ENCODE measurements around the gene KRT77. TPM values are rescaled to one million over a fixed set of nuclear protein-coding genes. Genes with fewer than 3 reads are reported as not detected.

KRT77 gene
- polyA plus RNA-seq, 1 donor from 2014 or later: not detected

GRCh38 chr12:52689936-52690335, 13.4 kb downstream of the KRT77 start:
- H3K27ac ChIP-seq (ENCODE audit: low read length): no peak overlapping the region
- no peaks in the 10 kb centered on the region for H3K36me3 ChIP-seq (ENCODE audit: insufficient read depth, low read length)
- H4K20me1 ChIP-seq (ENCODE audit: insufficient read depth): no peaks in the 10 kb centered on the region
- no peak overlapping the region for H3K9ac ChIP-seq (ENCODE audit: low read length)
- no peak overlapping the region for H3K4me2 ChIP-seq (ENCODE audit: low read length)
- TF ChIP-seq EP300 (conservative IDR thresholded peaks at IDR 0.05; ENCODE audit: poor library complexity, severe bottlenecking) (no peak), POLR2AphosphoS5 (IDR thresholded peaks at IDR 0.05) (no peak), EZH2 (IDR thresholded peaks at IDR 0.05; ENCODE audit: borderline replicate concordance, insufficient read depth, low read length, poor library complexity, severe bottlenecking) (no peak), REST (IDR thresholded peaks at IDR 0.05; ENCODE audit: borderline replicate concordance) (no peak), RAD21 (conservative IDR thresholded peaks at IDR 0.05) (no peak), TAF1 (IDR thresholded peaks at IDR 0.05; ENCODE audit: low read depth) (no peak), CTCF (IDR thresholded peaks at IDR 0.05; ENCODE audit: poor library complexity, severe bottlenecking) (no peak), MXI1 (conservative IDR thresholded peaks at IDR 0.05; ENCODE audit: poor library complexity, severe bottlenecking) (no peak), SMC3 (conservative IDR thresholded peaks at IDR 0.05; ENCODE audit: poor library complexity) (no peak)
- H3K79me2 ChIP-seq (replicated peaks; ENCODE audit: insufficient read depth, low read length): no peaks in the 10 kb centered on the region
- peaks cover 19% of the 10 kb centered on the region for H3K27me3 ChIP-seq (ENCODE audit: insufficient read depth, low read depth, low read length)
- H3K9me3 ChIP-seq (ENCODE audit: low read length): no peaks in the 10 kb centered on the region
- H3K9me2 ChIP-seq (ENCODE audit: insufficient read depth, low read length): no peaks in the 10 kb centered on the region
- H2AFZ ChIP-seq (ENCODE audit: low read depth, low read length): no peak overlapping the region
- H3F3A ChIP-seq (ENCODE audit: insufficient read depth, low read length, poor library complexity, severe bottlenecking): no peaks in the 10 kb centered on the region
- H3K4me3 ChIP-seq (ENCODE audit: low read length): no peak overlapping the region

DNA sequence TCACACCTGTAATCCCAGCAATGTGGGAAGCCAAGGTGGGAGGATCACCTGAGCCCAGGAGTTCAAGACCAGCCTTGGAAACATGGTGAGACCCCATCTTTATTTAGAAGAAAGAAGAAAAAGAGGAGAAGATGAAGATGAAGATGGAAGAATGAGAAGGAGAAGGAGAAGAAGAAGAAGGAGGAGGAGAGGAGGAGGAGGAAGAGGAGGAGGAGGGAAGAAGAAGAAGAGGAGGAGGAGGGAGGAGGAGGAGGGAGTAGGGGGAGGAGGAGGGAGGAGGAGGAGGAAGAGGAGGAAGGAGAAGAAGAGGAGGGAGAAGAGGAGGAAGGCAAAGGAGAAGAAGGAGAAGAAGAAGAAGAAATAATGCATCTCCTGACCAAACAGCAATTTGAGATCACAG, 14.1 kb downstream of the KRT77 start:
- Histone ChIP-seq H3K9ac (ENCODE audit: low read length) (no peak overlapping the region), H3K9me2 (ENCODE audit: insufficient read depth, low read length) (no peaks in the 10 kb centered on the region), H3K79me2 (replicated peaks; ENCODE audit: insufficient read depth, low read length) (no peaks in the 10 kb centered on the region), H3K9me3 (ENCODE audit: low read length) (no peaks in the 10 kb centered on the region), H2AFZ (ENCODE audit: low read depth, low read length) (no peak overlapping the region), H3K36me3 (ENCODE audit: insufficient read depth, low read length) (no peaks in the 10 kb centered on the region), H3K4me2 (ENCODE audit: low read length) (no peak overlapping the region), H3K27ac (ENCODE audit: low read length) (no peak overlapping the region), H3K27me3 (ENCODE audit: insufficient read depth, low read depth, low read length) (peaks cover 19% of the 10 kb centered on the region), H3K4me3 (ENCODE audit: low read length) (no peak overlapping the region), H3F3A (ENCODE audit: insufficient read depth, low read length, poor library complexity, severe bottlenecking) (no peaks in the 10 kb centered on the region), H4K20me1 (ENCODE audit: insufficient read depth) (no peaks in the 10 kb centered on the region)
- TF ChIP-seq MXI1 (conservative IDR thresholded peaks at IDR 0.05; ENCODE audit: poor library complexity, severe bottlenecking) (no peak), SMC3 (conservative IDR thresholded peaks at IDR 0.05; ENCODE audit: poor library complexity) (no peak), POLR2AphosphoS5 (IDR thresholded peaks at IDR 0.05) (no peak), EP300 (conservative IDR thresholded peaks at IDR 0.05; ENCODE audit: poor library complexity, severe bottlenecking) (no peak), RAD21 (conservative IDR thresholded peaks at IDR 0.05) (no peak), REST (IDR thresholded peaks at IDR 0.05; ENCODE audit: borderline replicate concordance) (no peak), TAF1 (IDR thresholded peaks at IDR 0.05; ENCODE audit: low read depth) (no peak), EZH2 (IDR thresholded peaks at IDR 0.05; ENCODE audit: borderline replicate concordance, insufficient read depth, low read length, poor library complexity, severe bottlenecking) (no peak), CTCF (IDR thresholded peaks at IDR 0.05; ENCODE audit: poor library complexity, severe bottlenecking) (no peak)

Data from neural cell (in vitro differentiated cells).